ENCODE measurements around the gene FOSB.

The FOSB gene

GRCh38 chr19:45484273-45484945 lies 16.6 kb downstream of the FOSB start:
- DNase-seq (ENCODE audit: low spot score) = no peak

- peak; percentile 98 for DNase-seq (ENCODE audit: low spot score)
Observed at GRCh38 chr19:45485305-45486077, 17.7 kb downstream of the FOSB start.

GRCh38 chr19:45488708-45489107 lies 20.9 kb downstream of the FOSB start:
- DNase-seq (ENCODE audit: low spot score) = no peak

- DNase-seq (ENCODE audit: low spot score) = no peak
Observed at GRCh38 chr19:45489216-45489855, 21.5 kb downstream of the FOSB start.

GRCh38 chr19:45492137-45492626 lies 24.4 kb downstream of the FOSB start:
- no peak for DNase-seq (ENCODE audit: low spot score)

- peak; percentile 45 for DNase-seq (ENCODE audit: low spot score)
Observed at GRCh38 chr19:45492627-45493470, 25.1 kb downstream of the FOSB start.

- no peak for DNase-seq (ENCODE audit: low spot score)
Observed at GRCh38 chr19:45494261-45494916, 26.6 kb downstream of the FOSB start.

- no peak for DNase-seq (ENCODE audit: low spot score)
Observed at GRCh38 chr19:45495178-45495577, 27.4 kb downstream of the FOSB start.

- DNase-seq (ENCODE audit: low spot score) = no peak
Observed at GRCh38 chr19:45496349-45496953, 28.7 kb downstream of the FOSB start.

GRCh38 chr19:45497791-45498190 lies 30.0 kb downstream of the FOSB start:
- DNase-seq (ENCODE audit: low spot score) = no peak

- DNase-seq (ENCODE audit: low spot score) = no peak
Observed at GRCh38 chr19:45498411-45499195, 30.8 kb downstream of the FOSB start, which contains the start of gene PPM1N. TSS of gene PPM1N (plus strand) at chr19:45498443. CDS start at chr19:45498473, 30 bp downstream.

GRCh38 chr19:45499196-45500180 lies 31.7 kb downstream of the FOSB start:
- DNase-seq (ENCODE audit: low spot score) = peak; percentile 68

- no peak for DNase-seq (ENCODE audit: low spot score)
Observed at GRCh38 chr19:45500918-45501729, 33.3 kb downstream of the FOSB start.

- no peak for DNase-seq (ENCODE audit: low spot score)
Observed at GRCh38 chr19:45501730-45502014, 33.9 kb downstream of the FOSB start.

- DNase-seq (ENCODE audit: low spot score) = no peak
Observed at GRCh38 chr19:45502111-45502510, 34.3 kb downstream of the FOSB start.

GRCh38 chr19:45503909-45504308 lies 36.1 kb downstream of the FOSB start:
- no peak for DNase-seq (ENCODE audit: low spot score)

- DNase-seq (ENCODE audit: low spot score) = no peak
Observed at GRCh38 chr19:45505151-45505995, 37.6 kb downstream of the FOSB start.

- DNase-seq (ENCODE audit: low spot score) = no peak
Observed at GRCh38 chr19:45505996-45506245, 38.1 kb downstream of the FOSB start.
